ENCODE measurements around the gene SRD5A2. TPM values are rescaled to one million over a fixed set of nuclear protein-coding genes. Genes with fewer than 3 reads are reported as not detected.

SRD5A2 gene
- total and polyA plus RNA-seq, 2 of the 8 experiments (the other 6 are each of a cell fraction or from before 2014, with no cell fraction given): 0.02 TPM; not detected in 1

GRCh38 chr2:31558401-31559295 lies 22.1 kb downstream of the SRD5A2 start:
- Histone ChIP-seq H3K23ac (ENCODE audit: insufficient read length) (no peak overlapping the region), H2BK5ac (ENCODE audit: low read depth, low read length) (no peak overlapping the region), H4K20me1 (replicated peaks in 1 of 2; ENCODE audit: control insufficient read depth in 1 of 2, insufficient read depth in 2 of 2, low read length in 2 of 2) (no peaks in the 10 kb centered on the region), H2AK5ac (ENCODE audit: low read depth, low read length) (no peak overlapping the region), H3K14ac (ENCODE audit: insufficient read length) (no peak overlapping the region), H3K4me2 (ENCODE audit: insufficient read depth in 1 of 2, low read depth in 2 of 2, low read length in 2 of 2) (no peak overlapping the region), H4K91ac (replicated peaks; ENCODE audit: insufficient read length, low read length) (no peak overlapping the region), H3K4me1 (replicated peaks in 1 of 4; ENCODE audit: control insufficient read depth in 3 of 4, insufficient read depth in 4 of 4, low read length in 3 of 4) (no peaks in the 10 kb centered on the region), H3K79me2 (ENCODE audit: control insufficient read depth in 1 of 2, insufficient read depth in 2 of 2, low read length in 2 of 2) (no peaks in the 10 kb centered on the region), H3K27ac (ENCODE audit: low read depth, low read length) (no peak overlapping the region), H3K79me1 (ENCODE audit: low read depth, low read length) (no peaks in the 10 kb centered on the region), H3K9me3 (ENCODE audit: insufficient read depth in 2 of 2, low read depth in 1 of 2, low read length in 1 of 2) (peaks cover 31 to 63% of the 10 kb centered on the region in 2 experiments), H3K27me3 (replicated peaks in 1 of 4; ENCODE audit: control insufficient read depth in 3 of 4, extremely low read depth in 1 of 4, insufficient read depth in 3 of 4, low read length in 3 of 4) (no peaks in the 10 kb centered on the region), H2BK120ac (replicated peaks; ENCODE audit: low read depth, low read length) (no peak overlapping the region), H2BK12ac (ENCODE audit: low read depth, low read length) (no peak overlapping the region), H2AFZ (ENCODE audit: low read length) (no peak overlapping the region), H3K4me3 (ENCODE audit: extremely low read depth in 1 of 4, insufficient read depth in 2 of 4, low read depth in 3 of 4, low read length in 4 of 4) (no peak overlapping the region), H4K5ac (ENCODE audit: insufficient read length, low read depth, low read length) (no peak overlapping the region), H2BK15ac (ENCODE audit: low read length) (no peak overlapping the region), H3K23me2 (ENCODE audit: low read depth, low read length) (peaks cover 2% of the 10 kb centered on the region; the same call in 1 of the 2 replicates), H3K56ac (replicated peaks; ENCODE audit: insufficient read length, low read depth, low read length) (no peak overlapping the region), H3K36me3 (ENCODE audit: control insufficient read depth in 2 of 4, insufficient read depth in 4 of 4, low read length in 3 of 4) (no peaks in the 10 kb centered on the region; a peak in 1 of 8 replicates), H3K18ac (ENCODE audit: extremely low read depth, low read length) (no peak overlapping the region), H2BK20ac (ENCODE audit: low read length) (no peak overlapping the region), H3K9ac (replicated peaks in 1 of 4; ENCODE audit: extremely low read depth in 1 of 4, low read depth in 3 of 4, low read length in 3 of 4) (no peak overlapping the region), H3K4ac (replicated peaks; ENCODE audit: insufficient read length, low read depth, low read length) (no peak overlapping the region), H4K8ac (ENCODE audit: extremely low read depth, insufficient read depth, low read length) (no peak overlapping the region)
- ChIA-PET CTCF (ENCODE audit: partially characterized antibody) (no interaction called here), POLR2A (ENCODE audit: partially characterized antibody) (no interaction called here)
- FAIRE-seq (no peak), DNase-seq (ENCODE audit: low read depth in 1 of 2, low spot score in 2 of 2) (no peak)
- WGBS, 2 experiments (ENCODE audit: extremely low coverage in 1 of 2, insufficient coverage in 1 of 2, insufficient read length in 1 of 2, insufficient replicate concordance in 2 of 2, low coverage in 1 of 2, low lambda C conversion rate in 2 of 2, missing lambda C conversion rate in 1 of 2): 69% methylated on average over 7 of the region's 7 CpGs; no CpG with 5 or more reads in 1 of the 2 experiments
- no peak for TF ChIP-seq ATF2 (IDR thresholded peaks at IDR 0.05; ENCODE audit: low read length)
- TF ChIP-seq CHD1 (IDR thresholded peaks at IDR 0.05; ENCODE audit: low read depth, low read length): no peak
- TF ChIP-seq TEAD4 (IDR thresholded peaks at IDR 0.05; ENCODE audit: low read depth, low read length): no peak
- TF ChIP-seq HDAC6 (IDR thresholded peaks at IDR 0.05; ENCODE audit: low read depth, low read length): no peak
- TF ChIP-seq KDM5A (IDR thresholded peaks at IDR 0.05; ENCODE audit: low read length): no peak

All from H1 (cell line).